Neural cell (in vitro differentiated cells): ENCODE data around the gene NRN1. TPM values are rescaled to one million over a fixed set of nuclear protein-coding genes. Genes with fewer than 3 reads are reported as not detected.

ENCODE experiments used
- H2AFZ ChIP-seq: fragments of 200-600, 300-800 bp; sonication (generic), shearing (Covaris generic); 2 replicates; pipeline ENCODE4 v1.6.0; 2014; ENCODE audit warnings: low read depth, mild to moderate bottlenecking, antibody characterized with exemption, low read length, moderate library complexity
- H3F3A ChIP-seq: fragments of 200-600 bp; shearing (Covaris generic); 2 replicates; pipeline ENCODE4 v1.6.1; 2016; ENCODE audit warnings: mild to moderate bottlenecking, moderate library complexity, mixed read lengths, antibody characterized with exemption, low read length; ENCODE audit not compliant: insufficient read depth, poor library complexity, severe bottlenecking
- H3K27ac ChIP-seq: fragments of 200-600, 300-800 bp; sonication (generic), shearing (Covaris generic); 2 replicates; pipeline ENCODE4 v1.5.1; 2014; ENCODE audit warnings: mild to moderate bottlenecking, low read length, moderate library complexity
- H3K27me3 ChIP-seq: fragments of 300-800, 200-600 bp; sonication (generic), shearing (Covaris generic); 2 replicates; pipeline ENCODE4 v1.6.0; 2014; ENCODE audit warnings: mild to moderate bottlenecking, low read depth, low read length, moderate library complexity; ENCODE audit not compliant: insufficient read depth
- H3K36me3 ChIP-seq: fragments of 300-800, 200-600 bp; sonication (generic), shearing (Covaris generic); 2 replicates; pipeline ENCODE4 v1.5.1; 2014; ENCODE audit warnings: mild to moderate bottlenecking, antibody characterized with exemption, low read length, moderate library complexity; ENCODE audit not compliant: insufficient read depth
- H3K4me2 ChIP-seq: fragments of 300-800, 200-600 bp; sonication (generic), shearing (Covaris generic); 2 replicates; pipeline ENCODE4 v1.6.0; 2014; ENCODE audit warnings: mild to moderate bottlenecking, low read length
- H3K4me3 ChIP-seq: fragments of 300-800, 200-600 bp; sonication (generic), shearing (Covaris generic); 2 replicates; pipeline ENCODE4 v1.5.1; 2014; ENCODE audit warnings: mild to moderate bottlenecking, low read length, moderate library complexity
- H3K79me2 ChIP-seq: fragments of 200-600 bp; shearing (Covaris generic); replicated peaks from 2 replicates; pipeline ENCODE4 v1.6.0; 2014; ENCODE audit warnings: mild to moderate bottlenecking, low read length, moderate library complexity; ENCODE audit not compliant: insufficient read depth
- H3K9ac ChIP-seq: fragments of 300-800, 200-600 bp; sonication (generic), shearing (Covaris generic); 2 replicates; pipeline ENCODE4 v1.6.1; 2016; ENCODE audit warnings: mild to moderate bottlenecking, low read length, mixed read lengths
- H3K9me2 ChIP-seq: fragments of 200-600 bp; shearing (Covaris generic); 2 replicates; pipeline ENCODE4 v1.6.1; 2016; ENCODE audit warnings: mild to moderate bottlenecking, low read length, mixed read lengths; ENCODE audit not compliant: insufficient read depth
- H3K9me3 ChIP-seq: fragments of 200-600, 300-800 bp; sonication (generic), shearing (Covaris generic); 2 replicates; pipeline ENCODE4 v1.6.1; 2016; ENCODE audit warnings: mild to moderate bottlenecking, mixed run types, low read length, moderate library complexity, mixed read lengths
- H4K20me1 ChIP-seq: fragments of 200-600 bp; shearing (Covaris generic); 2 replicates; pipeline ENCODE4 v1.6.1; 2016; ENCODE audit warnings: mild to moderate bottlenecking, mixed run types; ENCODE audit not compliant: insufficient read depth
- CTCF ChIP-seq: fragments of 450-650 bp; IDR thresholded peaks from 2 replicates; pipeline ENCODE4 v1.5.1; 2014; ENCODE audit warnings: antibody characterized with exemption, mild to moderate bottlenecking, moderate library complexity; ENCODE audit not compliant: poor library complexity, severe bottlenecking
- EP300 ChIP-seq: fragments of 450-650 bp; conservative IDR thresholded peaks from 2 replicates; pipeline ENCODE4 v1.6.1; 2014; ENCODE audit warnings: antibody characterized with exemption, mild to moderate bottlenecking, moderate library complexity; ENCODE audit not compliant: poor library complexity, severe bottlenecking
- EZH2 ChIP-seq: fragments of 200-600, 300-800 bp; shearing (Covaris generic), sonication (generic); IDR thresholded peaks from 2 replicates; pipeline ENCODE4 v1.6.1; 2014; ENCODE audit warnings: antibody characterized with exemption, low read length, borderline replicate concordance, mild to moderate bottlenecking; ENCODE audit not compliant: insufficient read depth, poor library complexity, severe bottlenecking
- MXI1 ChIP-seq: fragments of 450-650 bp; conservative IDR thresholded peaks from 2 replicates; pipeline ENCODE4 v1.6.1; 2014; ENCODE audit warnings: antibody characterized with exemption, mild to moderate bottlenecking; ENCODE audit not compliant: poor library complexity, severe bottlenecking
- POLR2AphosphoS5 ChIP-seq: IDR thresholded peaks from 2 replicates; pipeline ENCODE4 v1.6.1; 2012
- RAD21 ChIP-seq: fragments of 450-650 bp; conservative IDR thresholded peaks from 2 replicates; pipeline ENCODE4 v1.6.1; 2014; ENCODE audit warnings: antibody characterized with exemption, mild to moderate bottlenecking, moderate library complexity
- SMC3 ChIP-seq: fragments of 450-650 bp; conservative IDR thresholded peaks from 2 replicates; pipeline ENCODE4 v1.6.1; 2014; ENCODE audit warnings: antibody characterized with exemption, mild to moderate bottlenecking, moderate library complexity; ENCODE audit not compliant: poor library complexity
- TAF1 ChIP-seq: IDR thresholded peaks from 2 replicates; pipeline ENCODE4 v1.6.1; 2012; ENCODE audit warnings: low read depth
- polyA plus RNA-seq: library from polyadenylated mRNA; depleted of rRNA; stranded (reverse); fragments of >200 nt; gene quantifications from 2 replicates; pipeline ENCODE4 v1.2.3, GENCODE V29; 2014
- TF ChIP-seq, protein P1 (sequence below): IDR thresholded peaks from 2 replicates; pipeline ENCODE4 v1.6.1; 2012; ENCODE audit warnings: borderline replicate concordance

The NRN1 gene
- polyA plus RNA-seq, 1 donor from 2014 or later = 3.5 TPM

DNA sequence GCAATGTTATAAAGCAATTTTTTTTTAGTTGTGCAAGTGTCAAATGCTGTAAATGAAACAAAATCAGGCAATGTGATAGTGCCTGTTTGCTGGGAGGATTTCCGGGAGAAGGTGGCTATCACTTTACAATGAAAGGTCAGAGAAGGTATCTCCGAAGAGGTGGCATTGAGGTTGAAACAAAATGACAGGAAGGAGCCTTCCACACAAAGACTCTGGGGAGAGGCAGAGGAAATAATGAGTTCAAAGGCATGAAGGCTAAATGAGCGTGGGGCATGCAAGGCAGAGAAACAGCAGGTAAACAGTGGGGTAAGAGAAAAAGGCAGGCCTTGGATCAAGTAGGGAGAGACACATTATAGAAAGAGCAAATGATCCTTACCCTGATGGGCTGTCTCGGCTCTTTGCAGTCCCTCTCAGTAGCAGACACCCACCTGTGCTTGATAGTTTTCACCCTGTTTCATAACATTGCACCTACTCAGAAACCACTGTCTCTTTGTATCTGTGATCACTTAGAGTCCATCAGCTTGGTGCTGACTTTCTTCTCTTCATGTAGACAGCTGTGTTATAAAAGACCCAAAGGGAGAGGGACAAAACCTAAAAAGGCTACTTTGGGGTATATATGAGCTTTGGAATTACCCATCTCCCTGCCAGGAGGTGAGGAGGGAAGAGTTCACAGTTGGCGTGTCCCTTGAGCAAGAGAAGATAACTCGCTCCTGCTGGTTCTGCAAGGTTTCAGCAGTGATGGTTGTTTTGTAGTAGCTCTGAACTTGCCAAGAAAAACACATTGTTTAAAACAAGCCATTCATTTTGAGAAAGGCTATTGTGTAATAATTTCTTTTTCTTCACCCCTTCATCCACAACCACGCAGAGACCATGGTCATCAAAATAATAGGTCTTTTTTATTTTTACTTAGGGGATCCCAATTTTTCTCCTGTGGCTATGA is 22.3 kb downstream of the NRN1 start:
- no peaks in the 10 kb centered on the region for H3K27me3 ChIP-seq
- H2AFZ ChIP-seq = no peak overlapping the region
- H3K4me3 ChIP-seq = no peak overlapping the region
- no peaks in the 10 kb centered on the region for H3K79me2 ChIP-seq
- H3F3A ChIP-seq = no peaks in the 10 kb centered on the region
- H3K36me3 ChIP-seq = no peaks in the 10 kb centered on the region
- no peaks in the 10 kb centered on the region for H3K9me2 ChIP-seq
- H4K20me1 ChIP-seq = no peaks in the 10 kb centered on the region
- no peak overlapping the region for H3K4me2 ChIP-seq
- no peak overlapping the region for H3K27ac ChIP-seq
- TF ChIP-seq EZH2 (no peak), SMC3 (no peak), MXI1 (no peak), POLR2AphosphoS5 (no peak), RAD21 (no peak), CTCF (no peak), TAF1 (no peak), EP300 (no peak)
- TF ChIP-seq, protein P1, sequence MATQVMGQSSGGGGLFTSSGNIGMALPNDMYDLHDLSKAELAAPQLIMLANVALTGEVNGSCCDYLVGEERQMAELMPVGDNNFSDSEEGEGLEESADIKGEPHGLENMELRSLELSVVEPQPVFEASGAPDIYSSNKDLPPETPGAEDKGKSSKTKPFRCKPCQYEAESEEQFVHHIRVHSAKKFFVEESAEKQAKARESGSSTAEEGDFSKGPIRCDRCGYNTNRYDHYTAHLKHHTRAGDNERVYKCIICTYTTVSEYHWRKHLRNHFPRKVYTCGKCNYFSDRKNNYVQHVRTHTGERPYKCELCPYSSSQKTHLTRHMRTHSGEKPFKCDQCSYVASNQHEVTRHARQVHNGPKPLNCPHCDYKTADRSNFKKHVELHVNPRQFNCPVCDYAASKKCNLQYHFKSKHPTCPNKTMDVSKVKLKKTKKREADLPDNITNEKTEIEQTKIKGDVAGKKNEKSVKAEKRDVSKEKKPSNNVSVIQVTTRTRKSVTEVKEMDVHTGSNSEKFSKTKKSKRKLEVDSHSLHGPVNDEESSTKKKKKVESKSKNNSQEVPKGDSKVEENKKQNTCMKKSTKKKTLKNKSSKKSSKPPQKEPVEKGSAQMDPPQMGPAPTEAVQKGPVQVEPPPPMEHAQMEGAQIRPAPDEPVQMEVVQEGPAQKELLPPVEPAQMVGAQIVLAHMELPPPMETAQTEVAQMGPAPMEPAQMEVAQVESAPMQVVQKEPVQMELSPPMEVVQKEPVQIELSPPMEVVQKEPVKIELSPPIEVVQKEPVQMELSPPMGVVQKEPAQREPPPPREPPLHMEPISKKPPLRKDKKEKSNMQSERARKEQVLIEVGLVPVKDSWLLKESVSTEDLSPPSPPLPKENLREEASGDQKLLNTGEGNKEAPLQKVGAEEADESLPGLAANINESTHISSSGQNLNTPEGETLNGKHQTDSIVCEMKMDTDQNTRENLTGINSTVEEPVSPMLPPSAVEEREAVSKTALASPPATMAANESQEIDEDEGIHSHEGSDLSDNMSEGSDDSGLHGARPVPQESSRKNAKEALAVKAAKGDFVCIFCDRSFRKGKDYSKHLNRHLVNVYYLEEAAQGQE = no peak
- no peaks in the 10 kb centered on the region for H3K9me3 ChIP-seq
- H3K9ac ChIP-seq = no peak overlapping the region

- Histone ChIP-seq H3F3A (no peaks in the 10 kb centered on the region), H3K4me2 (no peak overlapping the region), H3K9me2 (no peaks in the 10 kb centered on the region), H3K4me3 (no peak overlapping the region), H3K9me3 (no peaks in the 10 kb centered on the region), H3K79me2 (no peaks in the 10 kb centered on the region), H3K9ac (no peak overlapping the region), H4K20me1 (no peaks in the 10 kb centered on the region), H3K36me3 (no peaks in the 10 kb centered on the region), H2AFZ (no peak overlapping the region), H3K27me3 (no peaks in the 10 kb centered on the region), H3K27ac (no peak overlapping the region)
- TF ChIP-seq RAD21 (no peak), POLR2AphosphoS5 (no peak), TAF1 (no peak), EP300 (no peak), EZH2 (no peak), SMC3 (no peak), MXI1 (no peak), CTCF (no peak)
- TF ChIP-seq, protein P1 = no peak
Measured at GRCh38 chr6:5981126-5982026, 25.3 kb downstream of the NRN1 start.
